A673 (cell line): ENCODE measurements around the gene PRSS27.

Experiments
- CTCF ChIP-seq: fragments of 300-800, 200-600 bp; sonication (generic); conservative IDR thresholded peaks from 2 replicates; pipeline ENCODE4 v1.5.1; 2017; ENCODE audit warnings: low read depth, mild to moderate bottlenecking, antibody characterized with exemption, low read length, moderate library complexity, mixed read lengths
- EZH2 ChIP-seq: fragments of 200-600 bp; sonication (generic); IDR thresholded peaks from 2 replicates; pipeline ENCODE4 v1.6.1; 2017; ENCODE audit warnings: borderline replicate concordance, low read depth, mild to moderate bottlenecking, mixed read lengths, antibody characterized with exemption, low read length; ENCODE audit not compliant: poor library complexity, severe bottlenecking

GRCh38 chr16:2763173-2763572 is 43.1 kb upstream of the PRSS27 start:
- TF ChIP-seq CTCF (no peak), EZH2 (no peak)
